ENCODE results near the gene PEAR1.

GRCh38 chr1:156921053-156921529 is 27.6 kb downstream of the PEAR1 start:
- TF ChIP-seq EZH2 (IDR thresholded peaks at IDR 0.05) (no peak), POLR2AphosphoS5 (IDR thresholded peaks at IDR 0.05; ENCODE audit: borderline replicate concordance, low read depth, low read length) (no peak)
